SK-N-SH treated with all-trans-retinoic acid at 6 μM for 48 hours (cell line): ENCODE measurements around the gene FBXL13.
"Not testable (repeated sequence)": the region's sequence is repeated elsewhere in the genome, so short reads cannot be mapped to it uniquely, and the experiment has no call there.

ENCODE experiments used
- BACH2 ChIP-seq: fragments of 250-450 bp; sonication (Bioruptor Pico); IDR thresholded peaks from 2 replicates; pipeline ENCODE4 v1.9.0; 2021; ENCODE audit warnings: mild to moderate bottlenecking, borderline replicate concordance
- PPARA ChIP-seq: fragments of 250-450 bp; sonication (Bioruptor Pico); IDR thresholded peaks from 2 replicates; pipeline ENCODE4 v1.5.0; 2020; ENCODE audit warnings: mild to moderate bottlenecking, borderline replicate concordance
- ZNF70 ChIP-seq: fragments of 450-650 bp; formaldehyde crosslinking; IDR thresholded peaks from 2 replicates; pipeline ENCODE4 v1.5.0; 2020; ENCODE audit warnings: mild to moderate bottlenecking, moderate library complexity

- TF ChIP-seq BACH2; ZNF70 (CRISPR knock-in tag); PPARA (CRISPR knock-in tag): not testable (repeated sequence)
Observed at GRCh38 chr7:102770467-102770866, 304.1 kb downstream of the FBXL13 start.
